T-cell (primary cell): ENCODE measurements around the gene TSNAX. TPM values are rescaled to one million over a fixed set of nuclear protein-coding genes. Genes with fewer than 3 reads are reported as not detected.
"Not testable (repeated sequence)": the region's sequence is repeated elsewhere in the genome, so short reads cannot be mapped to it uniquely, and the experiment has no call there.

Experiments
- ATAC-seq, 4 experiments: fragments of 200-7000 bp in 3 of 4; fragments of 150-1000 bp in 1 of 4; cut with Tn5 transposase; replicated peaks in 1 of 4; 1 replicate in 3 of 4; 2 replicates in 1 of 4; pipeline ENCODE4 v1.10.0; 2021; ENCODE audit warnings: moderate library complexity in 3 of 4, mild to moderate bottlenecking in 2 of 4, moderate number of reproducible peaks in 1 of 4
- CTCF ChIA-PET, 2 donors: fragments of 300-600 bp; sonication (Branson Sonifier 250); formaldehyde crosslinking; loops; one replicate each; lab custom pipeline; 2022; ENCODE audit warnings: antibody characterized with exemption in 2 of 2; lab: Charles Lee
- POLR2A ChIA-PET, 2 donors: fragments of 300-600 bp; sonication (Branson Sonifier 250); formaldehyde crosslinking; loops; one replicate each; lab custom pipeline; 2022; ENCODE audit warnings: antibody characterized with exemption in 2 of 2; lab: Charles Lee
- DNase-seq, 35 experiments: peaks; one replicate each; pipeline versions ENCODE4 v3.0.0 to v3.0.0-alpha.2; 2013 to 2023
- H3K27ac ChIP-seq: one replicate; pipeline ENCODE4 v1.5.1; 2013; ENCODE audit warnings: low read length
- H3K27me3 ChIP-seq, 2 experiments: replicated peaks in 1 of 2; 1 replicate in 1 of 2; 2 replicates in 1 of 2; pipeline versions ENCODE4 v1.6.1 to v1.7.0; 2013; ENCODE audit warnings: low read length in 1 of 2, mixed read lengths in 1 of 2; ENCODE audit not compliant: control insufficient read depth in 2 of 2, insufficient read depth in 2 of 2; ENCODE audit errors: extremely low read depth in 1 of 2
- H3K36me3 ChIP-seq, 2 donors: 1 replicate in 1 of 2; 2 replicates in 1 of 2; pipeline versions ENCODE4 v1.6.1 to v1.7.0; 2013; ENCODE audit warnings: low read length in 1 of 2; ENCODE audit not compliant: control insufficient read depth in 2 of 2, insufficient read depth in 1 of 2; ENCODE audit errors: extremely low read depth in 1 of 2
- H3K4me1 ChIP-seq, 2 experiments: 1 replicate in 1 of 2; 2 replicates in 1 of 2; pipeline versions ENCODE4 v1.6.1 to v1.7.0; 2013; ENCODE audit warnings: low read length in 2 of 2, mixed read lengths in 1 of 2; ENCODE audit not compliant: insufficient read depth in 2 of 2, control insufficient read depth in 1 of 2; ENCODE audit errors: extremely low read depth in 1 of 2
- H3K4me3 ChIP-seq, 2 donors: 1 replicate in 1 of 2; 2 replicates in 1 of 2; pipeline versions ENCODE4 v1.5.1 to v1.7.0; 2013; ENCODE audit warnings: mild to moderate bottlenecking in 2 of 2, low read length in 1 of 2, moderate library complexity in 1 of 2; ENCODE audit not compliant: control insufficient read depth in 1 of 2; ENCODE audit errors: extremely low read depth in 1 of 2
- H3K9me3 ChIP-seq: 2 replicates; pipeline ENCODE4 v1.7.0; 2013
- H3K27ac Mint-ChIP-seq, 2 donors: one replicate each; pipeline ENCODE4 v1.8.0; 2020 to 2021; ENCODE audit warnings: mild to moderate bottlenecking in 2 of 2, mixed read lengths in 2 of 2
- H3K27me3 Mint-ChIP-seq, 2 donors: one replicate each; pipeline ENCODE4 v1.8.0; 2021 to 2022; ENCODE audit warnings: mixed read lengths in 2 of 2
- H3K36me3 Mint-ChIP-seq: one replicate; pipeline ENCODE4 v1.8.0; 2021; ENCODE audit warnings: mixed read lengths
- H3K4me1 Mint-ChIP-seq, 3 donors: one replicate each; pipeline ENCODE4 v1.8.0; 2020 to 2022; ENCODE audit warnings: mixed read lengths in 3 of 3, mild to moderate bottlenecking in 1 of 3
- H3K4me3 Mint-ChIP-seq, 3 donors: one replicate each; pipeline ENCODE4 v1.8.0; 2020 to 2022; ENCODE audit warnings: mild to moderate bottlenecking in 3 of 3, mixed read lengths in 3 of 3, moderate library complexity in 3 of 3
- H3K9me3 Mint-ChIP-seq, 3 donors: one replicate each; pipeline ENCODE4 v1.8.0; 2020 to 2022; ENCODE audit warnings: mixed read lengths in 3 of 3
- WGBS: methylation state at CpG from one replicate; pipeline ENCODE4 v1.1.5; 2013; ENCODE audit warnings: missing lambda C conversion rate; ENCODE audit not compliant: insufficient coverage; 5-methylcytosine and 5-hydroxymethylcytosine counted together
- total RNA-seq, 35 experiments: library from RNA in 6 of 35; stranded (reverse) in 6 of 35; fragments of 120-200 nt in 1 of 35; gene quantifications; one replicate each; pipeline versions ENCODE4 v1.2.1 to v1.2.4 and lab custom pipeline; 2013 to 2026

Gene TSNAX
- total RNA-seq, 5 donors from 2014 or later (not counting 1 experiment from before 2014, with no cell fraction given) = 31.0 to 40.6 (median 35.0) TPM

DNA sequence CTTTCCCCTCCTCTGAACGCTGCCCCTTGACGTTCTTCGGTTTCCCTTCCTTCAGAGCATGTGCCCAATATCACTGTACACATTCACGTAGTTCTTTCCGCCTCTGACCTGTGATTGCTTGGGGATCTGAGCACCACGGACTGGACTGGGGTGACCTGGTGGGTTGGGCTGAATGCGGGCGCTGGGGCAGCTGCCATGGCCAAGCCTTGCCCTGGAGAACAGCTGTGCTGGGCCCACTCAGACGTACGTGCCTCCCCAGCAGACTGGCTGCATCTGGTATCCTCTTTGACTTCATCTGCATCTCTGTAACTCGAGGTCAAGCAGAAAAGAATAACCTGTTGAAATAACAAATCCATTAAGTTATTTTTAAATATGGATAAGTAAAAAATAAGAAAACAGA is 63.0 kb downstream of the TSNAX start:
- Histone ChIP-seq H3K4me1 (no peaks in the 10 kb centered on the region), H3K4me3 (no peak overlapping the region), H3K27ac (no peak overlapping the region), H3K27me3 (no peaks in the 10 kb centered on the region), H3K9me3 (no peaks in the 10 kb centered on the region), H3K36me3 (no peaks in the 10 kb centered on the region)
- 90% methylated on average over 9 of the region's 11 CpGs for WGBS
- H3K36me3 Mint-ChIP-seq = peaks cover 4% of the 10 kb centered on the region
- no peaks in the 10 kb centered on the region for H3K9me3 Mint-ChIP-seq
- H3K4me3 Mint-ChIP-seq = no peak overlapping the region
- DNase-seq (no peak), ATAC-seq (no peak)
- peaks cover 4 to 10% (median 10%) of the 10 kb centered on the region in 3 donors for H3K4me1 Mint-ChIP-seq
- CTCF ChIA-PET = no interaction called here
- POLR2A ChIA-PET = no interaction called here
- peaks cover 0 to 5% of the 10 kb centered on the region in 2 donors for H3K27me3 Mint-ChIP-seq
- no peak overlapping the region for H3K27ac Mint-ChIP-seq

DNA sequence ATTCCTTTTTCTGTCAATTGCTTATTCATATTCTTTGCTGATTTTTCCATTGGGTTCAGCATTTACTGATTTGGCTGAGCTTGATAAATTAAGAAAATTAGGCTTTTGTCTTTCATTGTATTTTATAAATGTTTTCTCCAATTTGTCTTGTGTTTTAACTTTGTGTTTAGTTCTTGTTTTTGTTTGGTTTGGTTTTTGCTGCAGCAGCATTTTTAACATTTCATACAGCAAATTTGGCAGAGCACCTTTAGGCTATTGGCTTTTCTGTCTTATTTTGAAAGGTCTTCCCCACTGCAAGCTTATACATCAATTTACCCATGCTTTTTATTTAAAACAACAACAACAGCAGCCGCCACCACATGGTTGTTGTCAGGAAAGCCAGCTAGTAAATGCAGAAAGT is 64.3 kb downstream of the TSNAX start:
- H3K4me1 ChIP-seq = no peaks in the 10 kb centered on the region
- H3K27me3 ChIP-seq = no peaks in the 10 kb centered on the region
- ATAC-seq (no peak), DNase-seq (no peak)
- no peak overlapping the region for H3K4me3 Mint-ChIP-seq
- H3K9me3 Mint-ChIP-seq = no peaks in the 10 kb centered on the region
- H3K36me3 Mint-ChIP-seq = peaks cover 4% of the 10 kb centered on the region
- H3K4me3 ChIP-seq = no peak overlapping the region
- H3K27me3 Mint-ChIP-seq = peaks cover 0 to 5% of the 10 kb centered on the region in 2 donors
- H3K4me1 Mint-ChIP-seq = peaks cover 4 to 10% (median 10%) of the 10 kb centered on the region in 3 donors
- no CpG with 5 or more reads among the region's 1 CpG for WGBS
- H3K36me3 ChIP-seq = no peaks in the 10 kb centered on the region
- H3K9me3 ChIP-seq = no peaks in the 10 kb centered on the region
- no peak overlapping the region for H3K27ac Mint-ChIP-seq
- ChIA-PET POLR2A (no interaction called here), CTCF (interaction anchor here (0.7 kb wide), 2 partner anchors 46 to 354 kb away, joined by 3 read pairs; no protein-coding TSS in a partner anchor)
- H3K27ac ChIP-seq = no peak overlapping the region

DNA sequence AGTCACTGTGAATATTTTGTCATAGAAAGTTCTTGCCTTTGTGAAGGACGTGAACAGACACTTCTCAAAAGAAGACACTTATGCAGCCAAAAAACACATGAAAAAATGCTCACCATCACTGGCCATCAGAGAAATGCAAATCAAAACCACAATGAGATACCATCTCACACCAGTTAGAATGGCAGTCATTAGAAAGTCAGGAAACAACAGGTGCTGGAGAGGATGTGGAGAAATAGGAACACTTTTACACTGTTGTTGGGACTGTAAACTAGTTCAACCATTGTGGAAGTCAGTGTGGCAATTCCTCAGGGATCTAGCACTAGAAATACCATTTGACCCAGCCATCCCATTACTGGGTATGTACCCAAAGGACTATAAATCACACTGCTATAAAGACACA is 64.8 kb downstream of the TSNAX start:
- H3K27ac Mint-ChIP-seq, H3K36me3 ChIP-seq, H3K36me3 Mint-ChIP-seq, H3K4me3 Mint-ChIP-seq, H3K27me3 ChIP-seq, CTCF ChIA-PET, H3K27me3 Mint-ChIP-seq, H3K27ac ChIP-seq, H3K9me3 ChIP-seq, H3K4me3 ChIP-seq, H3K4me1 ChIP-seq, DNase-seq, POLR2A ChIA-PET, H3K9me3 Mint-ChIP-seq, ATAC-seq: not testable (repeated sequence)
- no CpG with 5 or more reads among the region's 1 CpG for WGBS
- H3K4me1 Mint-ChIP-seq = peaks cover 4 to 10% (median 10%) of the 10 kb centered on the region in 3 donors

DNA sequence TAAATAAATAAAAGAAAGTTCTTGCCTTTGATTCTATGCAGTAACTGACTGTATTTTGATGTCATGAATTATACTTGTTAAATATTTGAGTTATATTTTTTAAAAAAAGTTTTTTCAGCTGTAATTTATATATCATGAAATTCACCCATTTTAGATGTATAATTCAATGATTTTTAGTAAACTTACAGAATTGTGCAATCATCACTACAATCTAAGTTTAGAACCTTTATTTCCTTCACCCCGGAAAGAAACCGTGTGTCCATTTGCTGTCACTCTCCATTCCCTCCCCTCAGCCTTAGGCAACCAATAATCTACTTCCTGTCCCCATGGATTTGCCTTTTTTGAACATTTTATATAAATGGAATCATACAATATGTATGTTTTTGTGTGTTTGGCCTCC is 65.7 kb downstream of the TSNAX start:
- Histone ChIP-seq H3K4me3 (no peak overlapping the region), H3K36me3 (no peaks in the 10 kb centered on the region), H3K4me1 (no peaks in the 10 kb centered on the region), H3K27ac (no peak overlapping the region), H3K27me3 (no peaks in the 10 kb centered on the region), H3K9me3 (no peaks in the 10 kb centered on the region)
- peaks cover 0 to 5% of the 10 kb centered on the region in 2 donors for H3K27me3 Mint-ChIP-seq
- WGBS = 100% methylated on average over 1 of the region's 2 CpGs
- H3K4me1 Mint-ChIP-seq = peaks cover 4 to 10% (median 10%) of the 10 kb centered on the region in 3 donors
- H3K36me3 Mint-ChIP-seq = peaks cover 4% of the 10 kb centered on the region
- no peaks in the 10 kb centered on the region for H3K9me3 Mint-ChIP-seq
- ATAC-seq (no peak), DNase-seq (no peak)
- ChIA-PET CTCF (no interaction called here), POLR2A (no interaction called here)
- no peak overlapping the region for H3K4me3 Mint-ChIP-seq
- no peak overlapping the region for H3K27ac Mint-ChIP-seq

DNA sequence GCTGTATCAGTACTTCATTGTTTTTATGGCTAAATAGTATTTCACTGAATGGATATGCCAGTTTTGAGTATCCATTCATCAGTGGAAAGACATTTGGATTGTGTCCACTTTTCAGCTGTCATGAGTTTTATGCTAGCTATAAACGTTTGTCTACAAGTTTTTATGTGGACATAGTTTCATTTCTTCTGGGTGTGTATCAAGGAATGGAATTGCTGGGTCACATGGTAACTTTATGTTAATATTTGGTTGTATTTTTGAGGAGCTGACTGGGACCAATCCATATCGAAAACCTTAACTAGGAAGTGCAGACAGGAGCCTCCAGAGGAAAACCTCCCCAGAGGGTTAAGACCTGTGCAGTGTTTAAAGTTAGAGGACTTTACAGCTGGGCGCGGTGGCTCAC is 66.3 kb downstream of the TSNAX start:
- H3K36me3 Mint-ChIP-seq = peaks cover 4% of the 10 kb centered on the region
- H3K4me3 Mint-ChIP-seq = no peak overlapping the region
- Histone ChIP-seq H3K27ac (no peak overlapping the region), H3K4me3 (no peak overlapping the region), H3K27me3 (no peaks in the 10 kb centered on the region), H3K9me3 (no peaks in the 10 kb centered on the region), H3K4me1 (no peaks in the 10 kb centered on the region), H3K36me3 (no peaks in the 10 kb centered on the region)
- ATAC-seq = no peak
- peaks cover 4 to 10% (median 10%) of the 10 kb centered on the region in 3 donors for H3K4me1 Mint-ChIP-seq
- no peak for DNase-seq
- WGBS = 86% methylated on average over 3 of the region's 4 CpGs
- peaks cover 0 to 5% of the 10 kb centered on the region in 2 donors for H3K27me3 Mint-ChIP-seq
- ChIA-PET CTCF (no interaction called here), POLR2A (no interaction called here)
- H3K9me3 Mint-ChIP-seq = no peaks in the 10 kb centered on the region
- no peak overlapping the region for H3K27ac Mint-ChIP-seq

DNA sequence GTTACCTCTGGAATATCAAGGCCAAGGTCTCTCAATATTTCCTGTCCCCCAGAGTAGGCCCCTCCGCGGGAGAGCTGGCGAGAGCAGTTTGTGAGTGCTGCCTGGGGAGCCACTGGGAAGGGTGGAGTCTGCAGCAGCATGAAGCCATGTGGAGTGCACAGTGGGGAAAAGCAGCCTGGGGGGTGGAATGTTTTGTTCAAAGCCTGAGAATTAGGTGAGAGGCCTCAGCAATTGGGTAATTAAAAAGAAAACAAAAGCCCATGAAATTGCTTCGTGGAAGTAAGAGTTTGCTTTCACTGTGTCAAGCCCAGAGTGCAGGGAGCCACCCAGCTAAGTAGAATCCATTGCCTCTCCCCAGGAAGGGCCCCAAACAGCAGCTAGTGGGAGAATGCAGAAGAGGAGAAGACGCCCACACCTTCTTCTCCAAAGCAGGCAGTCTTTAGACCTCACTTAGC is 67.9 kb downstream of the TSNAX start:
- Mint-ChIP-seq H3K36me3 (peaks cover 4% of the 10 kb centered on the region), H3K27me3 (no peaks in the 10 kb centered on the region), H3K27ac (no peak overlapping the region), H3K4me3 (no peak overlapping the region), H3K4me1 (peaks cover 0 to 5% (median 0%) of the 10 kb centered on the region in 3 donors), H3K9me3 (no peaks in the 10 kb centered on the region)
- ATAC-seq (no peak), DNase-seq (no peak)
- ChIA-PET POLR2A (interaction anchor here in 1 of 2 donors (0.5 to 0.6 kb wide), 2 partner anchors 19 to 239 kb away, joined by 3 read pairs; no protein-coding TSS in a partner anchor), CTCF (no interaction called here)
- Histone ChIP-seq H3K36me3 (no peaks in the 10 kb centered on the region), H3K9me3 (no peaks in the 10 kb centered on the region), H3K27ac (no peak overlapping the region), H3K27me3 (no peaks in the 10 kb centered on the region), H3K4me3 (no peak overlapping the region), H3K4me1 (no peaks in the 10 kb centered on the region)
- WGBS = 100% methylated on average over 1 of the region's 5 CpGs
